CD4-positive, alpha-beta T cell (primary cell): ENCODE results near the gene PCTP. TPM values are rescaled to one million over a fixed set of nuclear protein-coding genes. Genes with fewer than 3 reads are reported as not detected.

ENCODE experiments used
- ATAC-seq: fragments of 200-7000 bp; cut with Tn5 transposase; one replicate; pipeline ENCODE4 v1.10.0; 2022; ENCODE audit warnings: mild to moderate bottlenecking; ENCODE audit not compliant: poor library complexity
- CTCF ChIA-PET: fragments of 350-600 bp; sonication (Branson Sonifier 250); formaldehyde crosslinking; loops from one replicate; lab custom pipeline; 2021; ENCODE audit warnings: antibody characterized with exemption, inconsistent platforms; lab: Charles Lee
- POLR2A ChIA-PET: fragments of 350-600 bp; sonication (Branson Sonifier 250); formaldehyde crosslinking; loops from one replicate; lab custom pipeline; 2021; ENCODE audit warnings: antibody characterized with exemption, inconsistent platforms; lab: Charles Lee
- DNase-seq, 14 experiments: peaks; one replicate each; pipeline ENCODE4 v3.0.0-alpha.2; 2013 to 2020; ENCODE audit warnings: mixed read lengths in 2 of 14
- H3K27ac ChIP-seq, 2 donors: one replicate each; pipeline versions ENCODE4 v1.5.1 to v1.7.0; 2013; ENCODE audit warnings: low read length in 2 of 2, low read depth in 1 of 2, mild to moderate bottlenecking in 1 of 2
- H3K27me3 ChIP-seq, 2 experiments: 1 replicate in 1 of 2; 2 replicates in 1 of 2; pipeline versions ENCODE4 v1.6.1 to v1.7.0; 2013; ENCODE audit warnings: low read length in 2 of 2, control low read depth in 1 of 2, mild to moderate bottlenecking in 1 of 2, moderate library complexity in 1 of 2; ENCODE audit not compliant: insufficient read depth in 2 of 2, control insufficient read depth in 1 of 2
- H3K36me3 ChIP-seq: one replicate; pipeline ENCODE4 v1.6.1; 2013; ENCODE audit warnings: low read length, control low read depth; ENCODE audit not compliant: insufficient read depth
- H3K4me1 ChIP-seq: one replicate; pipeline ENCODE4 v1.6.1; 2013; ENCODE audit warnings: low read length, control low read depth; ENCODE audit not compliant: insufficient read depth
- H3K4me3 ChIP-seq: one replicate; pipeline ENCODE4 v1.5.1; 2013; ENCODE audit warnings: mild to moderate bottlenecking, low read length, moderate library complexity
- H3K9me3 ChIP-seq, 2 experiments: 1 replicate in 1 of 2; 2 replicates in 1 of 2; pipeline versions ENCODE4 v1.6.1 to v1.7.0; 2013; ENCODE audit warnings: low read length in 2 of 2, mild to moderate bottlenecking in 2 of 2, control low read depth in 1 of 2, moderate library complexity in 1 of 2; ENCODE audit not compliant: control insufficient read depth in 1 of 2, insufficient read depth in 1 of 2
- H3K27ac Mint-ChIP-seq: one replicate; pipeline ENCODE4 v1.8.0; 2020; ENCODE audit warnings: mixed read lengths
- H3K27me3 Mint-ChIP-seq: one replicate; pipeline ENCODE4 v1.8.0; 2021; ENCODE audit warnings: mixed read lengths
- H3K36me3 Mint-ChIP-seq: one replicate; pipeline ENCODE4 v1.8.0; 2021; ENCODE audit warnings: low read depth, mixed read lengths
- H3K4me1 Mint-ChIP-seq: one replicate; pipeline ENCODE4 v1.8.0; 2021; ENCODE audit warnings: low read depth, mixed read lengths
- H3K4me3 Mint-ChIP-seq: one replicate; pipeline ENCODE4 v1.8.0; 2020; ENCODE audit warnings: mild to moderate bottlenecking, mixed read lengths
- H3K9me3 Mint-ChIP-seq: one replicate; pipeline ENCODE4 v1.8.0; 2020; ENCODE audit warnings: mixed read lengths
- CTCF ChIP-seq: fragments of 200-600 bp; IDR thresholded peaks from one replicate; pipeline ENCODE4 v1.8.0; 2022; ENCODE audit warnings: antibody characterized with exemption, mild to moderate bottlenecking
- intact Hi-C, 2 experiments: fragments of 100-400 bp; cut with DNase I in 1 of 2; cut with micrococcal nuclease in 1 of 2; formaldehyde crosslinking; loops; one replicate each; pipeline versions ENCODE4 v1.15.1 to v1.9.0; 2023 to 2025; cut with DNase I, micrococcal nuclease
- total RNA-seq, 174 experiments: library from RNA in 2 of 174; stranded (reverse) in 2 of 174; gene quantifications; one replicate each; pipeline ENCODE4 v1.2.3 and lab custom pipeline; 2021 to 2026

The PCTP gene
- total RNA-seq, 2 experiments from 2014 or later, result 1.1 to 1.2 TPM

- ChIA-PET POLR2A (no interaction called here), CTCF (no interaction called here)
- DNase-seq (no peak), ATAC-seq (no peak)
- Histone ChIP-seq H3K4me1 (no peaks in the 10 kb centered on the region), H3K36me3 (no peaks in the 10 kb centered on the region), H3K27me3 (peaks cover 2% of the 10 kb centered on the region in 2 experiments), H3K27ac (no peak overlapping the region), H3K9me3 (no peaks in the 10 kb centered on the region), H3K4me3 (no peak overlapping the region)
- H3K36me3 Mint-ChIP-seq, result no peaks in the 10 kb centered on the region
- intact Hi-C loops, result no loop called here
- H3K4me3 Mint-ChIP-seq, result no peak overlapping the region
- no peaks in the 10 kb centered on the region for H3K9me3 Mint-ChIP-seq
- H3K4me1 Mint-ChIP-seq, result no peaks in the 10 kb centered on the region
- peaks cover 17% of the 10 kb centered on the region for H3K27me3 Mint-ChIP-seq
- H3K27ac Mint-ChIP-seq, result no peak overlapping the region
- TF ChIP-seq CTCF, result no peak
Observed at GRCh38 chr17:55812323-55812722, 61.5 kb downstream of the PCTP start.

- Histone ChIP-seq H3K27me3 (peaks cover 3 to 8% of the 10 kb centered on the region in 2 experiments), H3K36me3 (no peaks in the 10 kb centered on the region), H3K9me3 (no peaks in the 10 kb centered on the region), H3K4me3 (no peak overlapping the region), H3K27ac (no peak overlapping the region), H3K4me1 (no peaks in the 10 kb centered on the region)
- DNase-seq, result no peak
- Mint-ChIP-seq H3K9me3 (no peaks in the 10 kb centered on the region), H3K27ac (no peak overlapping the region), H3K4me3 (no peak overlapping the region), H3K36me3 (no peaks in the 10 kb centered on the region), H3K4me1 (no peaks in the 10 kb centered on the region), H3K27me3 (peaks cover 17% of the 10 kb centered on the region)
- TF ChIP-seq CTCF, result no peak
- ChIA-PET CTCF (no interaction called here), POLR2A (no interaction called here)
- intact Hi-C loops, result no loop called here
- no peak for ATAC-seq
Observed at GRCh38 chr17:55813944-55814343, 63.1 kb downstream of the PCTP start.

GRCh38 chr17:55814377-55814776 lies 63.5 kb downstream of the PCTP start:
- no peak overlapping the region for H3K27ac ChIP-seq
- H3K4me1 ChIP-seq, result no peaks in the 10 kb centered on the region
- ATAC-seq, result no peak
- H3K9me3 ChIP-seq, result no peaks in the 10 kb centered on the region
- H3K36me3 ChIP-seq, result no peaks in the 10 kb centered on the region
- Mint-ChIP-seq H3K4me1 (no peaks in the 10 kb centered on the region), H3K4me3 (no peak overlapping the region), H3K27ac (no peak overlapping the region), H3K27me3 (peaks cover 17% of the 10 kb centered on the region), H3K36me3 (no peaks in the 10 kb centered on the region), H3K9me3 (no peaks in the 10 kb centered on the region)
- no peak for DNase-seq
- H3K4me3 ChIP-seq, result no peak overlapping the region
- TF ChIP-seq CTCF, result no peak
- POLR2A ChIA-PET, result no interaction called here
- peaks cover 3 to 8% of the 10 kb centered on the region in 2 experiments for H3K27me3 ChIP-seq
- CTCF ChIA-PET, result no interaction called here
- intact Hi-C loops, result no loop called here
